ENCODE data around the gene KDM4B. TPM values are rescaled to one million over a fixed set of nuclear protein-coding genes. Genes with fewer than 3 reads are reported as not detected.

KDM4B gene
- total RNA-seq, 1 donor from 2014 or later: 21.2 TPM

DNA sequence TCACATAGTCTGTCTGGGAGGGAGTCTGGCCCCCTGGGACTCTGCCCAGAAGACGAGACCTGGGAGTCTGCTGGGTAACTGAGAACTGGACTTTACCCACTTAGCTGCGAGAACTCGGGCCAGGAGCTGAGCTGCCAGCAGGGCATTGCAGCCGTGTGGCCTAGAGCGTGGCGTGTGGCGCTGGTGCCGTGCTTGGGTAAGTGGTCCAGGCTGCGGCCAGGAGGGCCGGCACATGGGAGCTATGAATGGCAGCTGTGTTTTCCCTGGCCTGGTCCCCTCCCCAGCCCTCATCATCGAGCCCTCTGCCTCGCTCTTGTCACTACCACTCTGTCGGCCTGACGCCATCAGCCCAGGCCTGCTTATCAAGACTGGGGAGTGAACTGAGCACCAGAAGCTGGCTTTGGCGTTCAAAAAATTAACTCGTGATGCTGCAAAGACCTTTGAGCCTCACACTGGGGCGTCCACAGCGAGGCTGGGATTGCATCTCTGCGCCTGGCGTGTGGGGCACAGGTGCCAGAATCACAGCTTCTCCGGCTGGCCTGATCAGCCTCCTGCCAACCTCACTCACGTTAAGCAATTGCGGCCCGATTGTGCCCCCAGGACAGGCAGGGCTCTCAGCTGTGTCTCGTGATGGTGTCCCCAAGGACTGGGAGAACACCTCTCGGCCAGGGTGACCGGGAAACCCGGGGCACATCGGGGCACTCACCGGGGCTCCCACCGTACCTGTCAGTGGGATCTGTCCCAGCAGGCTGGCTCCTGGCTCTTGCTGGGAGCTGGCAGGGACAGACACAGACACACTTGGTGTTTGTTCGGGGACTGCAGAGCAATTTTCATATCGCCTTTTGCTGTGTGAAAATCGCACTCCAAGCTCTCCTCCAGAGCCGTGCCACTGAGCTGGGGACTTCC is 85.9 kb downstream of the KDM4B start:
- no peak overlapping the region for H3K4me3 ChIP-seq (ENCODE audit: low read depth, low read length)
- no peaks in the 10 kb centered on the region for H3K27me3 ChIP-seq (ENCODE audit: control insufficient read depth, insufficient read depth, low read length)
- peaks cover 1% of the 10 kb centered on the region for H3K36me3 ChIP-seq (ENCODE audit: control insufficient read depth, insufficient read depth, low read length)
- TF ChIP-seq, protein P1, sequence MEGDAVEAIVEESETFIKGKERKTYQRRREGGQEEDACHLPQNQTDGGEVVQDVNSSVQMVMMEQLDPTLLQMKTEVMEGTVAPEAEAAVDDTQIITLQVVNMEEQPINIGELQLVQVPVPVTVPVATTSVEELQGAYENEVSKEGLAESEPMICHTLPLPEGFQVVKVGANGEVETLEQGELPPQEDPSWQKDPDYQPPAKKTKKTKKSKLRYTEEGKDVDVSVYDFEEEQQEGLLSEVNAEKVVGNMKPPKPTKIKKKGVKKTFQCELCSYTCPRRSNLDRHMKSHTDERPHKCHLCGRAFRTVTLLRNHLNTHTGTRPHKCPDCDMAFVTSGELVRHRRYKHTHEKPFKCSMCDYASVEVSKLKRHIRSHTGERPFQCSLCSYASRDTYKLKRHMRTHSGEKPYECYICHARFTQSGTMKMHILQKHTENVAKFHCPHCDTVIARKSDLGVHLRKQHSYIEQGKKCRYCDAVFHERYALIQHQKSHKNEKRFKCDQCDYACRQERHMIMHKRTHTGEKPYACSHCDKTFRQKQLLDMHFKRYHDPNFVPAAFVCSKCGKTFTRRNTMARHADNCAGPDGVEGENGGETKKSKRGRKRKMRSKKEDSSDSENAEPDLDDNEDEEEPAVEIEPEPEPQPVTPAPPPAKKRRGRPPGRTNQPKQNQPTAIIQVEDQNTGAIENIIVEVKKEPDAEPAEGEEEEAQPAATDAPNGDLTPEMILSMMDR (IDR thresholded peaks at IDR 0.05; ENCODE audit: insufficient read depth, low read length, poor library complexity, severe bottlenecking): no peak
- DNase-seq (ENCODE audit: low read depth): no peak

DNA sequence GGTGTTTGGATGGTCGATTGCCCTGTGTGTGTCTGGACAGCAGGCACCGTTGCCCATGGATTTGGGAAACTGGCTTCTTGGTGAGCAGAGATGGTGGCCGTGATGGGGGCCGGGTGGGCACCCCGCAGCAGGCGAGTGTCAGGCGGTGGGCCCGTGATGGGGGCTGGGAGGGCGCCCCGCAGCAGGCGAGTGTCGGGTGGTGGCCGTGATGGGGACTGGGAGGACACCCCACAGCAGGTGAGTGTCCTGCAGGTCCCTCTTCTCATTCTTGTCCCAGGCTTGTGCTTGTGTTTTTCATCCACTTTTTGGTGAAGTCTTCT is 86.5 kb downstream of the KDM4B start:
- TF ChIP-seq, protein P1 (IDR thresholded peaks at IDR 0.05; ENCODE audit: insufficient read depth, low read length, poor library complexity, severe bottlenecking): no peak
- no peak for DNase-seq (ENCODE audit: low read depth)
- no peak overlapping the region for H3K4me3 ChIP-seq (ENCODE audit: low read depth, low read length)
- peaks cover 1% of the 10 kb centered on the region for H3K36me3 ChIP-seq (ENCODE audit: control insufficient read depth, insufficient read depth, low read length)
- no peaks in the 10 kb centered on the region for H3K27me3 ChIP-seq (ENCODE audit: control insufficient read depth, insufficient read depth, low read length)

- Histone ChIP-seq H3K4me3 (ENCODE audit: low read depth, low read length) (no peak overlapping the region), H3K27me3 (ENCODE audit: control insufficient read depth, insufficient read depth, low read length) (no peaks in the 10 kb centered on the region), H3K36me3 (ENCODE audit: control insufficient read depth, insufficient read depth, low read length) (peaks cover 1% of the 10 kb centered on the region)
- TF ChIP-seq, protein P1 (IDR thresholded peaks at IDR 0.05; ENCODE audit: insufficient read depth, low read length, poor library complexity, severe bottlenecking): no peak
- DNase-seq (ENCODE audit: low read depth): no peak
These were observed 88.9 kb downstream of the KDM4B start for GRCh38 chr19:5057860-5058259.

- H3K36me3 ChIP-seq (ENCODE audit: control insufficient read depth, insufficient read depth, low read length): peaks cover 3% of the 10 kb centered on the region
- DNase-seq (ENCODE audit: low read depth): no peak
- TF ChIP-seq, protein P1 (IDR thresholded peaks at IDR 0.05; ENCODE audit: insufficient read depth, low read length, poor library complexity, severe bottlenecking): no peak
- H3K27me3 ChIP-seq (ENCODE audit: control insufficient read depth, insufficient read depth, low read length): no peaks in the 10 kb centered on the region
- H3K4me3 ChIP-seq (ENCODE audit: low read depth, low read length): no peak overlapping the region
These were observed 89.8 kb downstream of the KDM4B start for GRCh38 chr19:5058521-5059212.

DNA sequence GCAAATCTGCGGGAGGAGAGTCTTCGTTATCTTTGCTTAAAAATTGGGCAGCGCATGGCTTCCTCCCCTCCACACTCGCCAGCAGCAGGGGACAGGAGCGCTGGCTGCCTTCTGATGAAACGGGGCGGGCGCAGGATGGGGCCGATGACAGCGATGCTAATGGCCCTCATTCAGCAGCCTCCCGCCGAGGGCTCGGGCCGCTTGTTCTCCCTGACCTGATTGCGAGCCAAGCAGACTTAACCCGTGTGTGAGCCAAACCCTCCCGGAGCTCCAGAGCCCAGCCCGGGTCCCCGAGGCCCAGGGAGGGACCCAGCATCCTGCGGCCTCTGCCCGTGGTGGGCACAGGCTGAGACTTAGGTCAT is 90.3 kb downstream of the KDM4B start:
- H3K4me3 ChIP-seq (ENCODE audit: low read depth, low read length): no peak overlapping the region
- H3K36me3 ChIP-seq (ENCODE audit: control insufficient read depth, insufficient read depth, low read length): peaks cover 3% of the 10 kb centered on the region
- TF ChIP-seq, protein P1 (IDR thresholded peaks at IDR 0.05; ENCODE audit: insufficient read depth, low read length, poor library complexity, severe bottlenecking): no peak
- H3K27me3 ChIP-seq (ENCODE audit: control insufficient read depth, insufficient read depth, low read length): no peaks in the 10 kb centered on the region
- DNase-seq (ENCODE audit: low read depth): no peak

Measured in kidney epithelial cell (primary cell).